Measurements from ENCODE around the gene ERH.
A peak's percentile ranks its signal among the peaks of the same experiment; 100 is the strongest.
"Not testable (repeated sequence)": the region's sequence is repeated elsewhere in the genome, so short reads cannot be mapped to it uniquely, and the experiment has no call there.

Gene ERH

GRCh38 chr14:69398818-69399210 lies 715 bp upstream of the ERH start:
- TF ChIP-seq CTCF (conservative IDR thresholded peaks at IDR 0.05; ENCODE audit: low read length) = no peak
- no peak for DNase-seq (ENCODE audit: low read depth)
- H3K4me3 ChIP-seq (ENCODE audit: low read length) = peak overlapping the region; percentile 81

GRCh38 chr14:69395929-69396328 lies 2.2 kb downstream of the ERH start:
- TF ChIP-seq CTCF (conservative IDR thresholded peaks at IDR 0.05; ENCODE audit: low read length) = no peak
- H3K4me3 ChIP-seq (ENCODE audit: low read length) = no peak overlapping the region
- DNase-seq (ENCODE audit: low read depth) = peak; percentile 12

GRCh38 chr14:69392481-69392880 lies 5.6 kb downstream of the ERH start:
- H3K4me3 ChIP-seq (ENCODE audit: low read length) = no peak overlapping the region
- no peak for TF ChIP-seq CTCF (conservative IDR thresholded peaks at IDR 0.05; ENCODE audit: low read length)
- no peak for DNase-seq (ENCODE audit: low read depth)

GRCh38 chr14:69391400-69391799 lies 6.7 kb downstream of the ERH start:
- DNase-seq (ENCODE audit: low read depth) = peak; percentile 50
- H3K4me3 ChIP-seq (ENCODE audit: low read length) = not testable (repeated sequence)

GRCh38 chr14:69387311-69387710 lies 10.8 kb downstream of the ERH start:
- DNase-seq (ENCODE audit: low read depth) = peak; percentile 14
- no peak for TF ChIP-seq CTCF (conservative IDR thresholded peaks at IDR 0.05; ENCODE audit: low read length)
- H3K4me3 ChIP-seq (ENCODE audit: low read length) = no peak overlapping the region

DNA sequence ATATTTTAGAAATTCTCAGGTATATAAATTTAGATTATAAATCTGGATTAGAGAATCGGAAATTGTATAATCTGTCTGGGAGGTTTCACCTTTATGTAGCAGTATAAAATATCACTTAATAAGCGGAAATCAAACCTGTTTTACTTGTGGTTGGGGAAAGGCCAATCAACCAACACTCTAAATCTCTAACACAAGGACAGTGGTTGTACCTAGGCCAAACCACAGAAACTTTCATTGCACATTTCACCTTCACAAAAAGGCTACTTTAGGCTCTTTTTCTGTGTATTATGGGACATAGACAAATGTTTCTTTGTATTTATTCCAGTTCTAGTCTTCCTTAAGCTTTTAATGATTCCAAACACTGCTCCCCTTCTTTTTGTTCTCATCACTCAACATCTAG lies 19.8 kb downstream of the ERH start:
- no peak for DNase-seq (ENCODE audit: low read depth)
- no peak for TF ChIP-seq CTCF (conservative IDR thresholded peaks at IDR 0.05; ENCODE audit: low read length)
- no peak overlapping the region for H3K4me3 ChIP-seq (ENCODE audit: low read length)

GRCh38 chr14:69376439-69376838 lies 21.7 kb downstream of the ERH start:
- no peak overlapping the region for H3K4me3 ChIP-seq (ENCODE audit: low read length)
- no peak for TF ChIP-seq CTCF (conservative IDR thresholded peaks at IDR 0.05; ENCODE audit: low read length)
- DNase-seq (ENCODE audit: low read depth) = peak; percentile 80

GRCh38 chr14:69375722-69376121 lies 22.4 kb downstream of the ERH start:
- H3K4me3 ChIP-seq (ENCODE audit: low read length) = no peak overlapping the region
- no peak for DNase-seq (ENCODE audit: low read depth)
- no peak for TF ChIP-seq CTCF (conservative IDR thresholded peaks at IDR 0.05; ENCODE audit: low read length)

Data from AG10803 (cell line).